HG02610 (cell line): Measurements from ENCODE around the gene RIN3.

Experiments
- ATAC-seq: cut with Tn5 transposase; IDR thresholded peaks from one replicate; pipeline ENCODE4 v1.9.1; 2021; ENCODE audit warnings: mild to moderate bottlenecking, moderate library complexity; ENCODE audit not compliant: unreplicated experiment

Gene RIN3

DNA sequence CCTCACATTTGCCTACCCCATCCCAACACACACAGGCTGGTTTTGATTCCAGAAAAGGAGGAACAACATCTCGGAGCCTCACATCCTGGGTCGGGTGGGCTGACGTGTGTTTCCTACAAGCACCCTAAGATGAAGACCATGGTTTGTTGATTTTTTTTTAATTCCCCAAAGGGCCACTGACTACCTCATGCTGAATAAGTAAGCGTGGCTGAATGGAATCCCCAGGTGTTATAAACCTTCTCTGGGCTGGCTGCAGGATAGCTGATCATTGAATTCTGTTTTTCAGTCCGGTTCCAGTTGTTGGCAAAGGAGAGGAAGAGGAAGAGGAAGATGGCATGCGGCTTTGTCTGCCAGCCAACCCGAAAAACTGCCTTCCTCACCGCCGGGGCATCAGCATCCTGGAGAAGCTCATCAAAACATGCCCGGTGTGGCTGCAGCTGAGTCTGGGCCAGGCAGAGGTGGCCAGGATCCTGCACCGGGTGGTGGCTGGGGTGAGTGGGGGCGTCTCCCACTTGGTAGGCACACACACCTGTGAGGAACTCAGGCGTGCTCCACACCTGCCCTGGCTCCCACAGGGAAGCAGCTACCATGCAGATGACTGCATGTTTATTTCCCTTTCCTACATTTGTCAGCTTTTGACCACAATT lies 42.0 kb downstream of the RIN3 start:
- ATAC-seq = no peak

DNA sequence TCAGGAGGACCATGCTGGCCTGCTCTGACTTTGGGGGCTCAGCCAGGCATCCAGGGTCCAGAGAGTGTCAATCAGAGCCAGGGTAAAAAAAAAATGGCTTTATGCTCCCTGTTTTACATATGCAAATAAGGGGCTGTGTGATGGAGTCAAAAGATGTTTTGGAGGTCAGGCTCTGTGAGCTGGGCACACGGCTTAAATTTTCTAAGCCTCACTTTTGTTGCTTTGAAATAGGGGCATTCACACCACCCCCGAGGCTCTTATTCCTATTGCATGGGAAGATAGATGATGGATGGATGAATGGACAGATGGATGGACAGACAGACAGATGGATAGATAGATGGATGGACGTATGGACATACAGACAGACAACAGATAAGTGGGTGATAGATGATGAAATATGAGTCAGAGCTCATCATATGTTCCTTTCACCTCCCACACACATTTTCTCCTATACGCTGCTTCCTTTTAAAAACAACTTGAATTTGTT lies 42.7 kb downstream of the RIN3 start:
- peak; percentile 27 for ATAC-seq

DNA sequence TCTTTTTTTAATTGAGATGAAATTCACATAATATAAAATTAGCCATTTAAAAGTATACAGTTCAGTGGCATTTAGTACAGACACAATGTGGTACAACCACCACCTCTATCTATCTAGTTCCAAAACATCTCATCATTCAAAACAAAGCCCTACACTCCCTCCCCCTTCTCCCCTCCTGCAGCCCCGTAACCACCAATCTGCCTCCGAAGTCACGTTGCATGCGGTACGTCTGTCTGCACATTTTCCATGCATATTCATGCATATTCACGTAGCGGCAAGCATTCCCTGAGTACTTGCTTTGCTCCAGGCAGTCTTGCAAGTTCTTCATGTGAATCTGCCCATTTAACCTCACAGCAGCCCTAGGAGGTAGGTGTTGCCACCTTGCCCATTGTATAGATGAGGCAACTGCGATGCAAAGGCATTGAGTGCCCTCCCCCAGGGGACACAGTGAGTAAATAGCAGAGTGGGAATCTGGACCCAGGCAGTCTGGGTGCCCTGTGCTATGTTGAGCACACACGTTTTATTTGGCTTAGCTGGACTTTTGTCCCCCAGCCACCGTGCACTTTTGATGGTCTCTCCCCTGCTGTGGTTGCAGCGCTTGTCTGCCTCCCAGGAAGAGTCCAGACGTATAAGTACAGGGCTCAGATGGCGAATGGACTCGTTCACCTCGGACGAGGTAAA lies 43.4 kb downstream of the RIN3 start:
- no peak for ATAC-seq

DNA sequence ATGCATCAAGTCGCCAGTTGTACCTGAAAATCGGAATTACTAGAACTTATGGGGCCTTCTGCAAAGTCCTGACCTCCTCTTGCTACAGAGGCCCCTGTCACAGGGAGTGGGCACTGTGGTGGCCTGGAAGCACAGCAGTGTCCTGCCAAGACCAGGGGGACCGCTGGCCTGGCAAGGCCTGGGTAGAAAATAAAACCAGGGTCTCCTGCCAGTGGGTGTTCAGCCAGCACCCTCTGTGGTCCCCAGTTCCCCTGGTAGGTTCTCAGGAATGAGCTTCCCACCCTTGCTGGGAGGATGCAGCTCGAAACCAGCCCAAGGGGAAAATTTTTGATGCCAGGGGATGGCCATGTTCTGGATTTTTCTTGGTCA lies 43.9 kb downstream of the RIN3 start:
- no peak for ATAC-seq

DNA sequence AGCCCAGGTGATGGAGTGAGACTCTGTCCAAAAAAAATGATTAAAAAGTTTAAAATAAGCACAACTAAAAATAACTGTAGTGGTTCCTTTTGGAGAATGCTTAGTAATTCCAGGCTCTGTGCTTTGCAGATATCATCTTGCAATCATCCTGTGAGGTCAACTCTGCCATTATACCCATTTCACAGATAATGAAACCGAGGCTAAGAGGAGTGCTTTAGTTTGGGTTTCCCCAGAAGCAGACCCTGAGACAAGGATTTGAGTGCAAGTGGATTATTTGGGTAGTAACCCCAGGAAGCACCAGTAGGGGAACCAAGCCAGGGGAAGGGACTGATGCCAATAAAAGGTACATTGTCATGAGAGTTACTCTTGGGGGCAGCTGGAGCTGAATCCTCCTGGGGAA lies 44.7 kb downstream of the RIN3 start:
- ATAC-seq = no peak

DNA sequence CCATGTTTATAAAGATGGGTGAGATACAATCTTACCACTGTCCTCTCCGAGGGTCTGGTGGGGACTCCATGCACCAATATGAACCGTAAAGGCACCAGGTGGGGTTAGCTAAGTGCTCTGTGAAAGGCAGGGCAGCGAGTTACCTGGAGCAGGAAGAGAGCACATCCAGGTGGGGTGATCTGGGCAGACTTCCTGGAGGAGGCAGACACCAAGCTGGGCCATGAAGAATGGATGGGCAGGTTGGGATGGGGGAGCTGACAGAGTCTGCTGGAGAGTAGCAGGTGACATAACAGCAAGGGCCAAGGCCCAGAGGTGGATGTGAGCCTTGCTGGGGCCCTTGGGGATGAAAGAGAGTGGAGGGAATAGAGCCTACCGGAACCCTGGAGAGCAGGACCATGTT lies 45.9 kb downstream of the RIN3 start:
- no peak for ATAC-seq

DNA sequence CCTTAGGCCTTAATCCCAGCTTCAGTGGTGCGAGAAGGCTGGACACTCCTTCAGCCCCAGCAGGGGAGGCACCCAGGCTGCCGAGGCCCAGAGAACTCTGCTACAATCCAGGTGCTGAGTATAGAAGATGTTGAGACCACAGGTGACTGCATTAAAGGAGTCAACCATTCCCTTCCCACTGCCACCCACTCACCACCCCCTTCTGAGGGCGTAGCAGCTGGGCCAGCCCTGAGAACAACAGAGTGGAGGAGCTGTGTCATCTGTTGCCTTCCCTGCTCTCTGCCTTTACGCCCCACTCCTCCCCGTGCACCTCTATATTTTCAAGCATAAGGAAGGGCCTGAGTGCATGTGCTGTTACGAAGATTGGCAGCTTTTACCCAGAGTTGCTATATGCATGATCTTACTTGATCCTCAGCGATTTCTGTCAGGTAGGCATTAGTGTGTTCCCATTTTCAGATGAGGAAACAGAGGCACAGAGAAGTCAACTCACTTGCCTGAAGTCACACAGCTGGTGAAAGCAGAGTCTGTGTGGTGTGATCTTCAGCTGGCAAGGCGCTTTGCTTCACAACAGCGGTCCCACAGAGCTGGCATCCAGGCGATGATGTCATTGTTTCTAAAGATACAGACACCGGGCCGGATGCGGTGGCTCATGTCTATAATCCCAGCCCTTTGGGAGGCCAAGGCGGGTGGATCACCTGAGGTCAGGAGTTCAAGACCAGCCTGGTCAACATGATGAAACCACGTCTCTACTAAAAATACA lies 46.7 kb downstream of the RIN3 start:
- ATAC-seq = no peak

DNA sequence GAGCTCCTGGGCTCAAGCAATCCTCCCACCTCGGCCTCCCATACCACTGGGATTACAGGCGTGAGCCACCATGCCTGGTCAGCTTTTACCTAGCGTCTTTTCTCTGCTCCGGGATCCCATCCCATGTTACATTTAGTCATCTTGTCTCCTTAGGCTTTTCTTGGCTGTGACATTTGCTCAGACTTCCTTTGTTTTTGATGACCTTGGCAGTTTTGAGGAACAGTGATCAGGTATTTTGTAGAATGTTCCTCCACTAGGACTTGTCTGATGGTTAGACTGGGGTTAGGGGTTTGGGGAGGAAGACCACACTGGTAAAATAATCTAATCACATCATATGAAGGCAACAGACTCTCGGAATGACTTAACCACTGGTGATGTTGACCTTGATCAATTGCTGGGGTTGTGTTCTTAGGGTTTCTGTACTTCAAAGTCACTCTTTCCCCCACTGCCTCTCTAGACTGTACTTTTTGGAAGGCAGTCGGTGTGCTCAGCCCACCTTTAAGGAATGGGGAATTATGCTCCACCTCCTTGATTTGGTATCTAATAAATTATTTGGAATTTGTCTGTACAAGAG lies 48.4 kb downstream of the RIN3 start:
- no peak for ATAC-seq

DNA sequence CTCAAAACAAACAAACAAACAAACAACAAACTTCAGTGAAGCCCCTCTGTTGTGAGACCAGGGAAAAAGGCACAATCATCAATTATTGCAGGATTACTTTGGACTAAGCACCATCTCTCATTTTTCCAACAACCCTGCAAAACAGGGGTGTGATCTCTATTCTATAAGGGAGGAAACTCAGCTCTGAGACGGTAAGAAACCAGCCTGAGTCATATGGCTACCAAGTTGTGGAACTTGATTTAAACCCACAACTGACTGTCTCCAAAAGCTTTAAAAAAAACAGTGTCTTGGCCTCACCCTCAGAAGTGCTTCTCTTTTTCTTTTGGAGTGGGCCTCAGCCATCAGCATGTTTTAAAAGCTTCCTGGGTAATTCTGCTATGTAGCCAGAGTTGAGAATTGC lies 49.8 kb downstream of the RIN3 start:
- ATAC-seq = peak; percentile 81

DNA sequence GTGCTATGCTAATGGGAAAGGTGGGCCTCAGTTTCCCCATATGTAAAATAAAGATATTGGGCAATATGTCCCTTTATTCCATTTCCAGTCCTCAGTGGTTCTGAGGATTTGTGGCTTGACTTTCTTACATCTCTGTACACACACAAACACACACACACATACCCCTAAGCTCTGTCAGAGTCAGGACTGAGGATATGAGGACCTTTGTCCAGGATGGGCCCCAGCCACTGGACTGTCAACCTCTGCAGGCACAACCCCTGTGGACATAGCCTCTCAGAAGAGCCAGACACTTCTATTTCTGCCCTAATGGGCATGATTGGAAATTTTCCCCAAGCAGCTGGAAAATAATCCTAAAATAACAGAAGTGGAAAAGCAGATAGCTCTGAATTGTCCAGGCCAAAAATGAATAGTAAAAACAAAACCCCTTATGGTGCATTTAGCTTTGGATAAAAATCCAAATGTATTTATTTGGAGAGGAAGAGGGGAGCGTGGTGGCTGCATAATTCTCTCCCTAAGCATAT lies 50.2 kb downstream of the RIN3 start:
- no peak for ATAC-seq

DNA sequence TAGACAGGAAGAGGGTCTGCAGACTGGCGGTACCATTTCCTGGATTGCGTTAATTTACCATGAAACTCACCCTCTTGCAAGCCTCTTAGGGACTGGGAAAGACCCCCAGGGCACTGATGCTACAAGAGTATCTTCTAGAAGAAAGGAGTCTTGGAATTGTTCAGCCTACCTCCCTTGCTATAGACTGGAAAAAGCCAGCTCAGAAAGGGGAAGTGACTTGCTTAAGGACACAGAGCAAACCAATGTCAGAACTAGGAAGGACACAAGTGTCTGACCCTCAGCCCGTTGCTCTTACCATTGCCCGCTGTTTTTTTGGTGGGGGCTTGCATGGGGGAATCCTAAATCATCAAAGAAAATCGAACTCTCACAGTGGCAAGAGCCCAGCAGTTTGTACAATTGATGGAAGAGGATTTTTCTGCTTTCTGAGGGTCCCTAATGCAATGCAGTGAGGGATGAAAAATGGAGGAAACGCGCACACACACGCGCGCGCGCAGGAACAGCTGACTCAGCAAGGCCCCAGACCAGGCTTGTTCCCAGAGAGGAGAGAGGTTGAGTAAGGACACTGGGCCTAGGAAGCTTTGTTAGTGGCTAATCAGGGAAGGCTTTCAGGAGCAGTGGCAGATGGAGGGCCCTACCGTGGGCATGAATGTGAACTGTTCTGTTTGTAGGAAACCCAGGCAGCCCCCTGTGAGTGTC lies 50.9 kb downstream of the RIN3 start:
- ATAC-seq = no peak

DNA sequence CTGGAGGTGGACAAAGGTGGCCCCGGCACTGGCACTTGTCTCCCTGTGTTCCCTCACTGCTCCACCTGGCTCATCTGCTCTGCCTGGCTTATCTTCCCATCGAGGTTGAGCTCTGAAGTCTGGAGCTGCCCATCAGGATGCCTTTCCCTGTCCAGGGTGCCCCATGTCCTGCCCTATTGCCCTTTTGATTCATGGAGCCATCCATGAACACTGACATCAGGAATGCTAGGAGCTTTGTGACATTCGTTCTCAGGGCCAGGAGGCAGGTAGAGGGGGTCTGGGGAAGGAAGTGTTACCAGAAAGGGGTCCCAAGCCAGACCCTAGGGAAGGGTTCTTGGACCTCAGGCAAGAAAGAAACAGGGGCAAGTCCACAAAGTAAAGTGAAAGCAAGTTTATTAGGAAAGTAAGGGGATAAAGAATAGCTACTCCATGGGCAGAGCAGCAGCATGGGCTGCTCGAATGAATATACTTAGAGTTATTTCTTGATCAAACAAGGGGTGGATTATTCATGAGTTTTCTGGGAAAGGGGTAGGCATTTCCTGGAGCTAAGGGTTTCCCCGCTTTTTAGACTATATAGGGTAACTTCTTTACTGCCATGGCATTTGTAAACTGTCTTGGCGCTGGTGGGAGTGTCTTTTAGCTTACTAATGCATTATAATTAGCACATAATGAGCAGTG lies 51.6 kb downstream of the RIN3 start:
- no peak for ATAC-seq

DNA sequence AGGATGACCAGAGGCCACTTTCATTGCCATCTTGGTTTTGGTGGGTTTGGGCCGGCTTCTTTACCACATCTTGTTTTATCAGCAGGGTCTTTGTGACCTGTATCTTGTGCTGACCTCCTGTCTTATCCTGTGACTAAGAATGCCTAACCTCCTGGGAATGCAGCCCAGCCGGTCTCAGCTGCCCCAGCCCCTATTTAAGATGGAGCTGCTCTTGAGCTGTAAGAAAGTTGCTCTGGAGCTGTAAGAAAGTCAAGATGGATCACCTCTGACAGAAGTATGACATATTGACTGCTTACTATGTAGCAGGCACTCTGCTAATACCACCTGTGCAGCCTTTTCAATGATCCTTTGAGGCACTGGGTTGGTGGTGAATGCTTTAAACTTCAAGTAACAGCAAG lies 52.1 kb downstream of the RIN3 start:
- ATAC-seq = no peak

DNA sequence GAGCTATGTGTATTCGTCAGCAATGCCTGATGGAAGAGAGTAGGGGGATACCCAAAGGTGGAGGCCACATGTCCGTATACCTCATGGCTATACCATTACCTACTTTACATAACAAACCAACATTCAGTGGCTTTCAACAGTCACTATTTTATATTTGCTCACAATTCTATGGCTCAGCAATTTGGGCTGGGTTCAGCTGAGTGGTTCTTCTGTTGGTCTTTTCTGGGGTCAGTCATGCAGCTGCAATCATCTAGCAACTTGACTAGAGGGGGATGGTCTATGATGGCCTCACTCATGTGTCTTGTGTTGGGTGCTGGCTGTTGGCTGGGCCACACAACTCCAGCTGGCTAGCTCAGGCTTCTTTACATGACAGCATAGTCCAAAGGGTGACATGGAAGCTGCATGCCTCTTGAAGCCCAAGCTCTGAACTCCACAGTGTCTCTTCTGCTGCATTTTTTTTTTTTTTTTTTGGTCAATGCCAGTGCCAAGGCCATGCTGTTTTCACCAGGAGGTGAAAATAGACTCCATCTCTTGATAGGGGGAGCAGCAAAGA lies 53.7 kb downstream of the RIN3 start:
- ATAC-seq = no peak

DNA sequence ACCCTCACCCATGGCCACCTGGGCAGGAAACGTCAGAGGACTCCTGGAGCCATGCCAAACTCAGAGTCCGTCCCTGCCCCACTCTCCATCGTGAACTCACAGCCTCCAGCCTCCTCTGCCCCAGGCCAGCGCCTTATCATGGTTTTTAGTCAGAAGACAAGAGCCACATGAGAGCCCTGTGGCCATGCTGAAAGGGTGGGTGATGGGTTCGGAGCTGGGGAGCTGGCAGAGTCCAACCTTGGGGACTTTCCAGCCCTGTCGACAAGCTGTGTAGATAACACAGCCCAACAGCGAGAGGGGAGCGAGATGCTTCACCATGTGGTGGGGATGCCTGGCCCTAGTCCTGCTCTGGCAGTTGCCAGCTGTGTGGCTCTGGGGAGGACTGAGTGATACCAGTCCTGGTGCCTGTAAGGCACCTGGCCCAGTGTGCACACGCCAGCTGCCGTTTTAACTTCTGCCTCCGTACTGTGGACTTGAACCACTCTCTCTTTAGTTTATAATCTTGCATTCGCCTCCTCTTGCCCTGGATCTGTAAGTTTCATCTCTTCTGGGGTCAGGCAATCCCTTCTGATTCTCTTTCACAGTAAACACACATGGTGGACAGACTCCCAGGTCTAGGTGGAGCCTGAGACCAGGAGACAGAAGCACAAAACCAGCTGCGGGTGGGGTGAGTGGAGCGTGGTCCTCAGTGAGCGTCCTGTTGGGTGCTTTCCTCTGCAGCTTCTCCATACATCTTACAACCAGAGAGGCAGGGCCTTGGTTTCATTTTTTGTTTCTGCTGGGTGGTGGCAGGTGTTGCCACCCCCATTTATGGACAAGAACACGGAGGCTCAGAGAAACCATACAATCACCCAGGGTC lies 55.3 kb downstream of the RIN3 start:
- peak; percentile 76 for ATAC-seq

DNA sequence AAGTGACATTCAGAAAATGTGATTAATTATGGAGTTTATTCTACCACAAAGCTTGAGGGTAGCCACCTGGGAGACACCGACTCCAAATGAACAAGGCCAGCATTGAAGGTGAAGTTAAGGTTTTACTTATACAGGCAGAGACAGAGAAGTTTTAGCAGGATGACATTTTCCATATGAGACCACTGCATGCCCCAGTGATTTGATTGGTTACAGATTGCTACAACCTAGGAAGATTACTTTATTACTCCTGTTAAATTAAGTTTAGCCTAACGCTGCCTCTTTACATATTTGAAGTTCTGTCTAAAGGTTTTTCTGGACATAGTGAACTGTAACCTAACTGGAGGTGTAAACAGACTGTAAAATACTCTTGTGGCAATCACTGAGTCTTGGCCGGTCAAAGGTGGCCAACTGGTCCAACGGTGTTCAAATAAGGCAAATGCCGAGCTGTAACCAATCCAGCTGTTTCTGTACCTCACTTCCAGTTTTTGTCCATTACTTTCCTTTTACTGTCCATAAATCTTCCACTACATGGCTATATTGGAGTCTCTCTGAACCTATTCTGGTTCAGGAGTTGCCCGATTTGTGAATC lies 57.2 kb downstream of the RIN3 start:
- no peak for ATAC-seq

DNA sequence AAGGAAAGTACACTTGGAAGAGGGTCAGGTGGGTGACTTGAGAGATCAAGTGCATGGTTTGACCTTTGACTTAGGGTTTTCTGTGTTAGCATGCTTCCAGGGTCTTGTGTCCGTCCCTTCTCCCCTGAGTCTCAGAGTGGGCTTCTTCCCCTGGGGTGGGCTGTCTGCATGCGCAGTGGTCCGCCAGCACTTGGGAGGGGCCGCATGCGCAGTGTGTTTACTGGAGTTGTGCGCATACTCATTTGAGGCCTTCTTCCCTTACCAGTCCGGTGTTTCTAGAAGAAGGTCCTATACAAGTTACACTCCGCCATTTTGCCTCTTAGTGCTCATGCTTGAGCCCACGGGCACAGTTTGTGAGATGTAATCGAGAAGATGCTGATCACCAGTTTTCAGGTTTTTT lies 58.5 kb downstream of the RIN3 start:
- no peak for ATAC-seq

DNA sequence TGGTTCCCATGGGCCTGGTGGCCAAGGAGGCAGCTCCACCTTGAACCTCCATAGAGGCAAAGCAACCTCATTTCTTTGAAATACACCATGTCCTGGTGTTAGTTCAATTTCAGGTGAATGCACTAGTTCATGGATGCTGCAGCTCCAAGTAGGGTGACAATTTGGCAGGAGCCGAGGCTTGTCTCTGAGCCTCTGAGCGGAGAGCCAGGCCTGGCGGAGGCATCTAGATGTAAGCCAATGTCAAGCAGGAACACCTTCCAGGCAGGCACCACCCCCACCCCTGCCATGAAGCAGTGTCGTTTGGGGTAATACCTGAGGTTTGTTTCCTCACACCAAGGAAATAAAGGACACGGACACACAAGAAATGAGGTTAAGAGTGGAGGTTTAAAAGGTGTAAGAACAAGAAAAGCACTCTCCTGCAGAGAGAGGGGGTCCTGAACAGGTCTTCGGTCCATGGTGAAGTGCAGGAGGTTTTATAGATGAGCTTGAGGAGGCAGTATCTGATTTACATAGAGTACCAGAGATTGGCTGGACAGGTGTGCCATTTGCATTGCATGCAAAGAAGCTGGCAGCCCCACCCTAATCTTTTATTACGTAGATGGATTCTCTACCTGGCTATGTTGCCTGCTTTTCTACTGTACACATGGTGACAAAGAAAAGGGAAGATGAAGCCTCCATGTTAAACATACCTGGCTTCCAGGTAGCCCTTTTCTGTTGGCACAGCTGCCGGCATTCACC lies 60.3 kb downstream of the RIN3 start:
- no peak for ATAC-seq
